Glomerular visceral epithelial cell (primary cell): ENCODE measurements around the gene ELAVL2.

Experiments
- DNase-seq: peaks from one replicate; pipeline ENCODE4 v3.0.0-alpha.2; 2016; ENCODE audit errors: extremely low spot score

ELAVL2 gene

DNA sequence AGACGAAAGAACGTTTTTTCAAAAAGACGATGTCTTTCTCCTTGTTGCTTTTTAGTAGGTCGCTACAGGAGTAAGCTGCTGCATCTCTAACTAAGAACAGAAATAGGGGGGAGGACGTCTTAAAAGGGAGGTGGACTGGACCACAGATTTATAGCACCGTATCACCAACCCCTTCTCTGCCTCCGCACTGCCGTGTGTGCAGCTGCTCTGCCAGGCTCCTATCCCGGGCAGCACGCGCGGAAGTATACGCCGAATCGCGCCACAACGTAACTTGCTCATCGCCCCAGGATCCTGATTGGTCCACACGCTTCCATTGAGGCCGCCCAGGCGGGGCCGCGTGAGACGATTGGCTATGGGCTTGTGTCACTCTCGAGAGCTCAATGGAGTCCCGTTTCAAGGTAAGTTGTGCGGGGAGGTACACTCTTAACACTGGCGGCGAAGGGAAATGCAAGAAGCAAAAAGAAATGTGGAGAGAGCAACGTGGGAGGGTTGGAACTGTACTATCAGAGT lies at the start of gene ELAVL2:
ELAVL2 (minus strand) TSS at position 121 of the 510 bp plus-strand sequence. CDS start 64,006 bp downstream, outside the sequence.
- DNase-seq, result peak; percentile 95

DNA sequence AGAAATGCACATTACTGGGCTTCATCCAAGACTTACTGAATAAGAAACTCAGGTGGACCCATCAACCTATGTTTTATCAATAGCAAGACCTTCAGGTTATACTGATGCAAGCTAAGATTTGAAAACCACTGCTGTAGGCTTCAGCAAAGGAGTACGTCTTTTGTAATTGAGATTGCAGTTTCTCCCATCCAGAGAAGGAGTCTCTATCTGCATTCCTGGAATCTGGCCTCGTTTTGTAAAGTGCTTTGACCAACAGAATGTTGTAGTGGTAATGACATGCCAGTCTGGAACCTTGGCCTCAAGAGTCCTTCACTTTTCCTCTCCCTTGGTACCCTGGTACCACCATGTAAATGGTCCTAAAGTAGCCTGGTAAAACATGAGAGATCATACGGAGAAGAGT lies 32.2 kb upstream of the ELAVL2 start:
- DNase-seq, result no peak

DNA sequence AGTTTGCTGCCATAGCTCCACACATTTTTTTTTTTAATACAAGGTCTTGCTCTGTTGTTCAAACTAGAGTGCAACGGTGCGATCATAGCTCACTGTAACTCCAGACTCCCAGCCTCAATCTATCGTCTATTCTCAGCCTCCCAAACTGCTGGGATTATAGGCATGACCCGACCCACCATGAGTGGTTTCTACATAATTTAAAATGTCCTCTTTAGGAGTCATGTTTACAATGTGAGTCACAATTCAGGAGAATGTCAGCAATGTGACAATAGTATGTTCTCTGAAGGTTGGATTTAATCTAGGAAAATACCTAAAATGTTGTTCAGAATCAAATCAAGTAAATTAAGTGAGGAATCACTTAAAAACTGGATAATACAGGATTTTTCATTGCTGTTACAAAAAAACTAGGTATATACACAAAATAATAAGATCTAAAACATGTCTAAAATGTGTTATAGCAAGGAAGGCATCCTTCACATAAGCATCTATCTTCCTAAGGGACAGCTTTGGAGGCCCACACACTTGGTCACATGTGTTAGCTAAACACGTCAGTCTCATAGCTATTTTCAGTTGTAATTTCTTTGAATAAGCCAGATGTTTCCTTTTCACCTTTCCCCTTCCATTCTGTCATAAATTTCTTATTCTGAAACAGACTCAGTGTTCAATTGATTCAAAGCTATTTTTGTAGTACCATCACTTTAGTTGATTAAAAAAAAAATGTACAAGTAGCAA lies 30.0 kb upstream of the ELAVL2 start:
- no peak for DNase-seq

DNA sequence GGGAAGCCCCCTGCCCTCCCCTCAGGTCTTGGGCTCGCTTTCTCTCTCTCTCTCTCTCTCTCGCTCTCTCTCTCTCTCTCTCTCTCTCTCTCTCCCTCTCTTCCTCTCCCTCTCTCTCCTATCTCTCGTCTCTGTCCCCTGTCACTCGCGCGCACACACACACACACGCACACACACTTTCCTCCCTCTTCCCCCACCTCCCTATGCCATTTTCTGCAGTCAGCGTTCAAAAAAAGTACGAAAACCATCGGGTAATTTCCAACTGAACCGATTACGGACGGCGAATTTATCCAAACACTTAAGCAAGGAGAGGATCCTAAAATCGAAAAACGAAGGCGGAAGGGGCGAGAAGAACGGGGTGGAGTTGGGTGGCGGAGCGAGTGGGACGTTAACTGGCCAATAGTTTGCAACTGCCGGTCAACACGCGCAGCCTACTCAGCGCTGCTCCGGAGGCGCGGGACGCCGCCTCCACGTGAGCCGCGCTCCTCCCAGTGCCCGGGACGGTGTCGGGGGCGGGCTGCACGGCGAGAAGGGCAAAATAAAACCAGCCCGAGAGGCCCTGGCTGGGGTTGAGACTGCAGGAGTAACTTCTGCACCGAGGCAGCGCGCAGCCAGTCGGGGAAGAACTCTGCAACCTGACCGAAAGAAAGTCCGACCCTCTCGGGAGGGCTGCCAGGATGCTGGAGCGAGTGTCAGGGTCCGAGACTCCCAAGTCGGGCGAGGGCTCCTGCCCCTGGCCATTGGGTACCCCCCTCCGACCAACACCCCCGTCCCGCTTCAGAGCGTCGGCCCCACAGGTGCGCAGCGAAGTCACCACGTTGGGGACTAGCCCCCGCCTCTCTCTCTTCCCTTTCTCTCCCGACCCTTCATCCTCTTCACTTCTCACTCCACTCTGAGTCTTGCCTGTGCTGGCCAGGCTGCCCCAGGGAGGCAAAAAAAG lies 24.9 kb upstream of the ELAVL2 start:
- peak; percentile 35 for DNase-seq

DNA sequence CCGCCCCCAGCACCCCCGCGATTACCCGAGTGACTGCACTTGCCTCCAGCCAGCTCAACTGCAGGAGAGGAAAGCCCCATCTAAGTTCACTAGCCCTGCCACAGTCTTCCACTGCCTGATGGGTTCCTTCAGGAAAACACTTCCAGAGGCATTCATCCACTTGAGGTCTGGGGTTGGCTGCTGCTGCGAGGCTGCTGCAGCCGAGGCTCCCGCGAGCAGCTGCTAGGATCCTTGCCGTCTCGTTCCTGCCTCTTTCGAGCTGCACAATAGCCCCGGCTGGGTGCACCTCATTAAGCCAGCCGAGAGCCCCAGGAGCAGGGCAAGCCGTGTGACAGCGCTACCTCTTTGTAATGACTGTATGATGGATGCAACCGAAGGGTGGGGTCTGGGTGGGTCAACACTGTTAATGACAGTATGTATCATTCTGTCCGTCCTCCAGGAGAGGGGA lies 24.2 kb upstream of the ELAVL2 start:
- peak; percentile 17 for DNase-seq

DNA sequence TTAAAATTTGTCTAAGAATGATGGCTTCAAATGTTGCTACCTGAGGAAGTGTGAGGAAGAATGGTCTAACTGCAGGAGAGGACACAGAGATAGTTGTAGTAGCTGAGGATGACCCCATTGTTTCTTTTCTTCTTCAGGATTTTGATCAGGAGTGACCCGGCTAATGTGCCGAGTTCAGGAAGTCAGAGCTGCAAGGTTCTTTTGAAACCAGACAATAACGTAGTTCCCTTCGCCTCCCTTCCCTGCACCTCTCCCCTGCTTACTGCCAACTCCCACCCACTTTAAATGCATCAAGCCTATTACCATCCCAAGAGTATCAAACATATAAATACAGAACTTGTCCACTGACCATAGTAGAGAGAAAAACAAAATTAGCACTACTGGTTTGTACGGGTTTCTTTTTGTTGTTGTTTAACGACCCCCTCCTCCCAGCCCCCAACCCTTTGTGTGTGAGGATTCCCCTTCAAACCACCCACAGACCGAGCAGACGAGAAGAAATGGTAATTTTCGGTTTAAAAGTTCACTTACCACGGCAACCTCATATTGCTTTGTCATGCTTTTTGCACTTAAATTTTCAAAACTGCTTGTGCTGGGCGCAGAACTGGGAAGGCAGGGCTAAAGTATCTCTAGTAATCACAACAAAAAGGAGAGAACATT lies 23.5 kb upstream of the ELAVL2 start:
- no peak for DNase-seq

DNA sequence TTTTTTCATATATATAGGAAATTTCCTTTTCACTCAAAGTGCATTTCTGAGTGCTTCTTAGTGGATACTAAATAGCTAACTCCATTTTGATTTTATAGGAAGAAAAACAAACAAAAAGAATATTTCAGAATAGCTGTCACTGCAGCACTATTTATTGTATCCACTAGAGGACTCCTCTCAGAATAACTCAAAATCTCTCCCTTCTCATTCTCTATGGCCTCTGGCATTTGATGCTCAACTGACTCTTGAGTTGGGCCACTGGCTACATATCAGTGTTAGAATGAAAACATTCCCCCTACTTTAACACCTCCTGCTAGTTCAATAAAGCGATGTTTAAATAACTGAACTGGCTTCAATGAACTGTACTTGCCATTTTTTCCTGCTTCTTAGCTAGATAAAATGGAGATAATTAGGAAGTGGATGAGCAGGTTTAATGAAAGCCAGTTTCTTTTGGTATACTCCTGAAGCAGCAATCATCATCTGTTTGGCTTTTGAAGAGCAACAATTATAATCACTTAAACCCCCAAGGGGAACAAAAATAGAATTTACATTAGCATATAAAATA lies 16.6 kb upstream of the ELAVL2 start:
- no peak for DNase-seq

DNA sequence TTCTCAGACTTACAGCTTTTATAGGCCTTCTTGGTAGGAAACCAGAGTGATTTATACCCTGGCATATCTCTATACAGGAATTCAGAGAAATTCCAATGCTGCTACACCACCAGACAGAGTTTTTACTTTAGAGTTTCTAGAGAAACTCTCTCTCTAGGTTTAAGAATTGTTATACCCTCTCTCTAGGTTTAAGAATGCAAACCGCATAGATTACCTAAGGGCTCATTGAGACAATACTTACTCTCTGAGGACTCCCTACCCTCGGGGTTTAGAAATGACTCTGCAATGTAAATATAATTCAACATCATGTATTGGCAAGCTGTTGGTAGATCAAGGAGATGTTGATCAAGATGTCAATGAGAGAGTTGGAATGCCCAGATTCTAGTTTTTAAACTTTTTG lies 15.3 kb upstream of the ELAVL2 start:
- no peak for DNase-seq

DNA sequence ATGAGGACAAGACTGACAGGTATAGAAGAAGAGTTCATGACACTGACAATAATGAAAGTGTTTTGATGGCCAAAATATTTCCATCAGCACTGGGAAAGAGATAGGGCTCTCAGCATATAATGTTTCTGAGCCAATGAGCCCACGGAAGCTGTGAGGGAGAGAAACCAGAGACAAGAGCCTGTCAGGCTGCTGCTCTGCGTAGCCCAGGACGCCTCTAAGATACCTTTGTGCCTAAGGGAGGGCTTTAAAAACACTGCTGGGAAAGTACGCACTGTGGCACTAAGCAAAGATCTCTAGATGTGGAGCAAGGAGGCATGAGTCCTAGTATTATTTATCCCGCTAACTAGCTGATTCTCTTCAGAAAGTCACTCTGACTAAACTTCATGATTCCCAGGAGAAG lies 11.0 kb upstream of the ELAVL2 start:
- no peak for DNase-seq

DNA sequence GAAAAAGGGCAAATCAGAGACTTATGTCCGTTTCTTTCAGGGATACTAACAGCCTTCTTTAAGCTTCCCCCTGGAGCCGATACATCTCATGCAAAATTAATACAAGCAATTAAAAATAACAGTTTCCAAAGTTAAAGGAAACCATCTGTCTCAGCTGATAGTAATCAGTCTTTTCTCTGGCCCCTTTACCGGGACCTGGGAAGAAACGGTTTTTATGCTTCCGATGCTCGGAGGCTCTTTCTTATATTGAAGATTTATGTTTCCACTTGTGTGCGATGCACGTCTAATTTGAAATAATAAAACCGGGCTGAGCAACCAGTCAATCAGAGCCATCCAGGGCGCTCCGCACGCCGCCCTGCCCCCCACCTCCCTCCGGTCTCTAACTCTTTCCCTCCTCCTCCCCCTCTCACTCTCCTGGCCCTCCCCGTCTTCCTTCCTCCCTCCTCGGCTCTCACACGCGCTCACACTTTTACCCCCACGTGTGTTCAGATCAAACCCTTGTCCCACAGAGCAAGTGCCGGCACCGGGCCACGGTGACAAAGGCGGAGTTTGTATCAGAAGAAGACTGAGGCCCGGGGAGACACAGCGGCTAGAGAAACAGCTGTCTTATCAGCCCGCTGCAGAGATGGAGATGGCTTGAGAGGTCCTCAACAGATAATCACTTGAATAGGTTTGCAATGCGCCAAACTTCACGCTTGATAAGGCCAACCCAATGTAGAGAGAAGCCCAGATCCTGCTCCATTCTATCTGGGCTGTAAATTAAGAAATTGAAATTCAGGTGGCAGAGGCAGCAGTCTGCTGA lies 5.1 kb upstream of the ELAVL2 start:
- DNase-seq, result no peak

DNA sequence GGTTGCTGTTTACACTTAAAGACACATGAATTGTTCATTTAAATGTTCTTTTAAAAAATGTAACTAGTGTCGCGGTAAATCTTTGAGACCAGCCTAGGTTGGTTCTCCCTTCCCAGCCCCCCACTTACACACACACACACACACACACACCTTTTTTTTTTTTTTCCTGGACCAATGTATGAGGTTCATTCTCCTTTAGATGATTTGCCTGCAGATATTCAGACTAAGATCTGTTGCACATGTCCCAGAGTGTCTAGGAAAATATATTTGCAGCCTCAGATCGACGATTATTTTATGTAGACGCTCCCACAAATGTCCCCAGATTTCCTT lies 4.4 kb upstream of the ELAVL2 start:
- no peak for DNase-seq

DNA sequence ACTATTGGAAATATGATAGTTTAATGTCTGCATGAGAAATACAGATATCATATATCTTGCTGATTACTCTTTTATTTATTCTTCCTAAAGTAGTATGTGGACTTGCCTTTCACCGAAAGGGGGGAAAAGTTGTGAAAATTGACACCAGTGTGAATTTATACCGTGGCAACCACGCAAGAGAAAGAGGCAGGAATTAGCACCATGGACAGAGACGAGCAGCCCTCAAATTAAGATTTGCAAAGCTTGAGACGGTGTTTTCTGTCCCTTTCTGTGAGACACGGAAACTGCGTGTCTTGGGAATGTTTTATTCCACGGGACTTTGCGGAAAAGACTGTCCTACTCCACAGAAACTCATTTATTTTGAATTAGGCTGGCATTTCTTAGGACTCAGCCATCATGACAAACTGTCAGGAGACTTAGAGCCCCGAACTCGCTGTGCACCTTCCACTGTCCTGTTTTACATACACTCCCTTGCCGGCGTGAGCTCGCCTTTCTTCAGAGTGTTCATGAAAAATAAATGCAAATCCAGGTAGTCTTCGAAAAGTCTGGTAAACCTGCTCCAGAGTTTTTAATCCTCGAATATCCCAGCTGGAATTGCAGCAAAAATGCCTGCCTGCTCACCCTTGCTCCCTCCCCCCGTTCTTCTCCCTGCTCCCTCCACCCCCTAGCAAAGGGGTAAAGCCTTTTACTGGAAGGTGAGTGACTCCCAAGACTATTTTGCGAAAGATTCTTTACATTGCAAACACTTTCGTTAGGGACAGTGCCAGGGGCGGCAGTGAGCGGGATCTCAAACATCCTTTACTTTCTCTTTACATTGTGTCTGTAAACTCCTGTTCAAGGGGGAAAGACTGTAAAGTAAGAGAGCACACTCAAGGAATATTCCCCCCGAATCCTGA lies 3.8 kb upstream of the ELAVL2 start:
- DNase-seq, result peak; percentile 26

DNA sequence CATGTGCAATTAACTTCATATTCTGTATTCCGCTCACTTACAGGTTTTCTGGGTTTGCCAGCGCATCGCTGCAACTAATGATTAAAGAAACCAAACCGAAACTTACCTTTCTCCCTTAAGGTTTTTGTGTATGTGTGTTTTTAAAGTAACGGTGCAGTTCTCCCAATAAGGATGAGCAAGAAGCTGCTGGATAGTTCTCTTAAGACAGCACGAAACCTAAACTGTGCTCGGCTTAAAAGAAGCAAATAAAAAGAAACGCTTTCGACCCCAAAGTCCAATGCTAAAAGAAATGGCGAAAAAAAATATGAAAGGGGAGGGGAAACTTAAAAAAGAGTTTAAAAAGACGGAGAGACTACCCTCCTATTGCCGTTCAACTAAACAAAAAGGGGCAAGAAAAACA lies 340 bp downstream of the ELAVL2 start:
- DNase-seq, result no peak

DNA sequence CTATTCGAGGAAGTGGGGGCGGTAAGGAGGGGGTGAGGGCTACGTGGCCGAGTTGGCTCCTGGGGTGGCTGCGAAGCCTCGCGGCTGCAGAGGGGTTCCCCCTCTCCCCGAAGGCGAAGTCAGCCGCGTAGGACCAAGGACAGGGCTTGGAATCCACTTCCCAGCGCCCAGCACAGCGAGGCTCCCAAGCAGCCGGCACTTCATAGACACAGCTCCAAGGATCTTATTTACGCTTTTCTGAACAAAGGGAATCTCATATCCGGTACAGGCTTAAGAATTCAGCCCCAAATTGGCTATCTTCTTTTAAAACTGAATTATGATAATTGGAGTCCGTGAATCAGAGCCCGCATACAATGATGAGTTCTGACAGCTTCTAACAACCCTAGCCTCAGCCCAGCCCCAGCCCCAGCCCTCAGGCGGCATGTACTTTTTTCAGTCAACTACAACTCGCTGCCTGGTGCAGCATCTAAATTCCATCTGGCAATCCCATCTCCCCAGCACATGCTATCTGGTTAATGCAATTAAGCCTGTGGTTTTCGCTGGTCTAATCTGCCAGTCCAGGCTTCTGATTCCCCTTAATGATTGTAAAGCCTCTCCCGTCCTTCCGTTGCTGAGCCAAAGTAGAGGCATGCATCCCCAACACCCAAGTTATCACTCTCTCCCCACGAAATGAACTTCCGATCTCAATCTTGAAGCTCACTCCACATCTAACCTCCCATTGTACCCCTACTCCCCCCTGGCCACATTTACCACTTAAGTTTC lies 1.0 kb downstream of the ELAVL2 start:
- DNase-seq, result peak; percentile 35

DNA sequence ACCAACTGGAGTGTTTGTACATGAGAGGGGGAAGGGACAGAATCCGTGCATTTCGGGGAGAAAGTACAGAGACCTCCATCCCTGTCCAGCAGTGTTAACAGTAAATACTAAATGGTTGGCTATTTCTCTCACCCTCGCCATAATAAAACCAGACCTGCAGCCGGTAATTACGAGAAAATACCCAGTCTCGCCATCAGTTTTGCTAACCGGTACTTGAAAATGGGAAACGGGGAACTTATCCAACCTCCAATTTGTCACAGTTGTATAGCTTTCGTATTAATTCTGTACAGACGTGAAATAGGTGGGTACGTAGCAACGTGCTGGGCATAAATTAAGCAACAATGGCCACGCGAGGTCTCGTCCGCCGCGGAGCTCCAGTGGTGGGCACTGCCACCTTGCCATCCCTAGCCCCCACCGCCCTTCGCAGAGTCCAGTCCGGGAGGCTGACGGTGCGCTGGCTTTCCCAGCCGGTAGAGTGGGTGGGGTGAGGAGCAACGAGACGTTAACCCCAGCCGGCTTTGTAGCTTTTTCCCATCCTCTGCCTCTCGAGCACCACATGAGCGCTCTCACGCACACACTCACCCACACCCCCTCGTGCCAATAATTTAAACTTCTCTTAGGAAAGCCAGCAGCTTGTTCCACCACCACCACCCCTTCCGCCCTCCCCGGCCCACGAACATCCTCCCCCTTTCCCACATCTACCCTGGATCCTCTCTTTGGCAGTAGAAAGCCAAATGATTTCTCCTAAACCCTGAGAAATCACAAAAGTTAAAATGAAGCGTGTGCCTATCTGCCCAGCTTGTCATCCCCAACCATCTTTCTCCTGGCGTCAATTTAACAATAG lies 1.8 kb downstream of the ELAVL2 start:
- no peak for DNase-seq

DNA sequence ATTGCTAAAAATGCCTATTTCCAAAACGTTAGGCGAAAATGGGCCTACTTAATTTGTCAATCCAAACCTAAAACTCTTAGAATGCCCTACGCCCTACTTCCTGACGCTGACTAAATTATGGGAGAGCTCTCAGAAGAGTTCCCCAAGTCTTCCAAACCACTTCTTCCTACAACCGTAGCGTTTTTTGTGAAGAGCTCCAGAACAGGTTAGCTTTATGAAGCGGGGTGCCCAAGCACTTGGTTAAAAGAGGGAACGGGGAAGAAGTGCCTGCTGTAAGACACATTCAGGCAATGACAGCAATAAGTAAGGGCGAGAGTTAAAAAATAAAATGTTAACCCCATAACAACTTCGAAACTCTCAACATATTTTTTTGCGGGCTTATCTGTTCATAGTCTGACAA lies 2.8 kb downstream of the ELAVL2 start:
- DNase-seq, result no peak

DNA sequence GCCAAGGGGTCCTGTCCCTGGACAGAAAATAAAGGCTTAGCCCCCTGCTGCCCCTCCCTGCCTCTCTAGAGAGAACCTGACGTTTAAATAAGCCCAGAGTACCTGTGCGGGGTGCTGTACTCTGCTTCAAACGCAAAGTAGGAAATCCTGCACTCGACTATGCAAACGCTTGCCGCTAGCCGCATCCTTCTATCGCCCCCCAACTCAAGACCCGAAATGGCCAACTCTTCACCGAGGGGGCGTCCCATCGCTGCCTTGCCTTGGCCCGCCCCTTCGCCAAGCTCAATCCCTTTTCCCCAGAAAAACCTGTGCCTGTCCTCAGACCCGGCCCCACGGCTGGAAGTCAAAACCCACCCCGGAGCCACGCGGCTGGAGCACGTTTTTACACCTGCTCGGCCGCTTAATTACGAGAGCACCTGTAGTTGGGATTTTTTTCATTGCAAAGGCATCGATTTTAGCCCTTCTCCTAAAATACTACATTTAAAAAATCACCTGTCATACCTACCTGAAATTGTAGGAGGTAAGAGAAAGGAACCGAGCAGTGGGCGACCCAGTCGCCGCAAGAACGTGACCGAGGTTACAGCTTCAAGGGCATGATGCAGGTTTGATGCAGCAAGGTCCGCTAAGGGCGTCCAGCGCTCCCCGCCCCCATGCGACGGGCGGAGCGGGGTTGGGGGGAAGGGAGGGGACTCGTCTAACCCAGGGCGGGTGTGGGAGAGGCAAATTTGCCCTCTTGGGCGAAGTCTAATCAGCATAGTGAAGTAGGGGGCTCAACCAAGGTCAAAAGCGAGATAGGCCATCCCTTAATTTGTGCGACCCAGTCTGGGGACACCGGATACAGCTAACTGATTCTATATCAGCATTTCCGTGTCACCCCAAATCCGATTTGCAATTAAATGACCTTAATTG lies 3.5 kb downstream of the ELAVL2 start:
- DNase-seq, result no peak
